GM12873 (cell line): ENCODE results near the gene CTNNA3.

ENCODE experiments used
- TF ChIP-seq, protein P1 (sequence below): IDR thresholded peaks from 2 replicates; pipeline ENCODE4 v1.5.1; 2012; ENCODE audit warnings: low read depth, mild to moderate bottlenecking, moderate library complexity, low read length, control low read depth; ENCODE audit not compliant: insufficient read depth; ENCODE audit errors: missing control alignments

The CTNNA3 gene

DNA sequence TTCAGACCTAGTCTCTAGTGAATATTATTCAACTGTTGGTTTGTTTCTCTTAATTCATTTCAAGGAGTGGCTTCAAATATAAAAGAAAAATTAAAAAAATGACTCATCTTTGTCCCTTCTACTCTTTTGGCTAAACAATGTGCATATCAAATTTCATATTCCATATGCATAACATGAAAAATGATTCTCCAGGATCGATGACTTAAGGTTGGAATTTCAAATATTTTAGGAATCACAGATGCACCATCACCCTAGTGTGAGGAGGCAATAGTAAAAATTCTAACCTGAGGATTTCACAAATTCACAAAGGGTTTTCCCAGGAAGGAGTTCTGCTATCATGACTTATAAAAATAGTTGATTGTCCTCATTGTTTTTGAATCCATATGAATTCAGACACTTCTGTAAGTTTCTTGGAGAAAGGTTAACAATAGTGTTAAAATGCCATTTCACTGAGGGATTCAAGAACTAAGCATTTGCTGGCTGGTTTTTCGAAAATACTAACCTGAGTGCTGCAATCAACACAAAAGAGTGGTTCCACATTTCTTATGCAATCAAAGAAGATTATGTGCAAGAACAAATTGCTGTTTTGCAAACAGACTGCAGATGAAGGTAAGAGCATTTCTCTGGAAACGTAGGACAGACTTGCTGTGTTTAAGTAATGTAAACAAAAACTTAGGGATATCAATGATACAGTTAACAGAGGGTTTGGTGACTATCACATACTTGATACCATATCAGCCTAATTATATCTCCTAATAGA lies 1317.7 kb downstream of the CTNNA3 start:
- TF ChIP-seq, protein P1, sequence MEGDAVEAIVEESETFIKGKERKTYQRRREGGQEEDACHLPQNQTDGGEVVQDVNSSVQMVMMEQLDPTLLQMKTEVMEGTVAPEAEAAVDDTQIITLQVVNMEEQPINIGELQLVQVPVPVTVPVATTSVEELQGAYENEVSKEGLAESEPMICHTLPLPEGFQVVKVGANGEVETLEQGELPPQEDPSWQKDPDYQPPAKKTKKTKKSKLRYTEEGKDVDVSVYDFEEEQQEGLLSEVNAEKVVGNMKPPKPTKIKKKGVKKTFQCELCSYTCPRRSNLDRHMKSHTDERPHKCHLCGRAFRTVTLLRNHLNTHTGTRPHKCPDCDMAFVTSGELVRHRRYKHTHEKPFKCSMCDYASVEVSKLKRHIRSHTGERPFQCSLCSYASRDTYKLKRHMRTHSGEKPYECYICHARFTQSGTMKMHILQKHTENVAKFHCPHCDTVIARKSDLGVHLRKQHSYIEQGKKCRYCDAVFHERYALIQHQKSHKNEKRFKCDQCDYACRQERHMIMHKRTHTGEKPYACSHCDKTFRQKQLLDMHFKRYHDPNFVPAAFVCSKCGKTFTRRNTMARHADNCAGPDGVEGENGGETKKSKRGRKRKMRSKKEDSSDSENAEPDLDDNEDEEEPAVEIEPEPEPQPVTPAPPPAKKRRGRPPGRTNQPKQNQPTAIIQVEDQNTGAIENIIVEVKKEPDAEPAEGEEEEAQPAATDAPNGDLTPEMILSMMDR, result no peak

DNA sequence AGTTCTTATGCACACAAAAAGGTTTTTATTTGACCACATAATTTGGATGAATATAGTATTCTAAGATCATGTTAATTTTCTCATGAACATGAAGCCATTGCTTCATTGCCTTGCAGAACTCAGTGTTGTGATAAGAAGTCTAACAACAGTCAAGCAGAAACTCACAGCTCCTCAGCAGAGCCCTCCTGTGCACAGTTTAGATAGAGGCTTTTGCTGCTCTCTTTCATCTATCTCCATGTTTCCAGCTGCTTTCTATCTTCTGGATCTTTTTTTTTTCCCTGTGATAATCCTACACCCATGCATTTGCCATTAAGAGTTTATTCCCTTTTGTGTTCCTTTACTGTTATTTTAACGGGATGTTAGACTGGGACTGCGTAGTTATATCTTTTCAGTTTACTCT lies 1327.8 kb downstream of the CTNNA3 start:
- TF ChIP-seq, protein P1, result no peak

DNA sequence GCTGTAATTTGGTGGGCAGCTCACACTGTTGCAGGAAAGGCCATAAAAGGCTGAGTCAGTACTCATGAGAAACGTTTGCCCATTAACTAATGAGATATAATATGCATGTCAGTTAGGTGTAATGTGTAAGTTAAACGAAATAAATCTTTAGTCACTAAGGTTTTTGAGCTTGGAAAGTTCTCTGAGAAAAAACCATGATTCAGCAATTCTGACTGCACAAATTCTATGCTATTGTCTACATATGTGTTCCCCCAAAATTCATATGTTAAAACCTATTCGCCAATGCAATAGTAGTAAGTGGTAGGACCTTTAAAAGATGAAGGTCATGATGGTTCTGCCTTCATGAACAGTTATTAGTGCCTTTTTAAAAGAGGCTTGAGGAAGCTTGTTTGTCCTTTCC lies 1329.8 kb downstream of the CTNNA3 start:
- TF ChIP-seq, protein P1, result no peak

- TF ChIP-seq, protein P1, result no peak
Observed at GRCh38 chr10:66365686-66366085, 1330.3 kb downstream of the CTNNA3 start.

DNA sequence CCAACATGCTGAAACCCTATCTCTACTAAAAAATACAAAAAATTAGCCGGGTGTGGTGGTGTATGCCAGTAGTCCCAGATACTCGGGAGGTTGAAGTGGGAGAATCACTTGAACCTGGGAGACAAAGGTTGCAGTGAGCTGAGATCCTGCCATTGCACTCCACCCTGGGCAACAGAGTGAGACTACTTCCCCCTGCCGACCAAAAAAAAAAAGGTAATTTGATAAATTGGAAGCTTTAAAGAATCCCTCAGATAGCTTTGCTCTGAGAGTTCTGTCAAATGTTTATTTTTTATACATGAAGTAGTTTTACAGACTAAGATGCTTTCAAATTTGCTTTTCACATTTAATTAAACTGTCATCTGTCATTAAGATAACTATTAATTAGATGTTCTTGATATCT lies 1333.5 kb downstream of the CTNNA3 start:
- TF ChIP-seq, protein P1, result no peak

DNA sequence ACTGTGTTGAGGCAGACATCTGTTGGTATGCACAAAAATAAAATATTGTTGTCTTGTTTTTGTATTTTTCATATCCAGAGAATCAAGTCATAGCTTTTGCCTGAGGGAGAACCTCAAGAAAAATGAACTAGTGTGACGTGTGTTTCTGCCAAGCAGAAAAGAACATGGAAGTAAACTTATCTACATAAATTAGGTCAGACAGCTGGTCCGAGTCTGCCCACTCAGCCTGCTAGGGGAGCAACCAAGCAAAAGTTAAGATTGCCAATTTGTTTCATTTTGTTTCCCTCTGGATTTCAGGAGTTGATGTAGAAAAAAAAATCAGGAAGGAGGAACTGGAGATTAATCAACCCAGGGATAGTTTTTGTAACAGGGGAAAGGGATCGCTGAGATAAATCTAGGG lies 1342.6 kb downstream of the CTNNA3 start:
- TF ChIP-seq, protein P1, result no peak

DNA sequence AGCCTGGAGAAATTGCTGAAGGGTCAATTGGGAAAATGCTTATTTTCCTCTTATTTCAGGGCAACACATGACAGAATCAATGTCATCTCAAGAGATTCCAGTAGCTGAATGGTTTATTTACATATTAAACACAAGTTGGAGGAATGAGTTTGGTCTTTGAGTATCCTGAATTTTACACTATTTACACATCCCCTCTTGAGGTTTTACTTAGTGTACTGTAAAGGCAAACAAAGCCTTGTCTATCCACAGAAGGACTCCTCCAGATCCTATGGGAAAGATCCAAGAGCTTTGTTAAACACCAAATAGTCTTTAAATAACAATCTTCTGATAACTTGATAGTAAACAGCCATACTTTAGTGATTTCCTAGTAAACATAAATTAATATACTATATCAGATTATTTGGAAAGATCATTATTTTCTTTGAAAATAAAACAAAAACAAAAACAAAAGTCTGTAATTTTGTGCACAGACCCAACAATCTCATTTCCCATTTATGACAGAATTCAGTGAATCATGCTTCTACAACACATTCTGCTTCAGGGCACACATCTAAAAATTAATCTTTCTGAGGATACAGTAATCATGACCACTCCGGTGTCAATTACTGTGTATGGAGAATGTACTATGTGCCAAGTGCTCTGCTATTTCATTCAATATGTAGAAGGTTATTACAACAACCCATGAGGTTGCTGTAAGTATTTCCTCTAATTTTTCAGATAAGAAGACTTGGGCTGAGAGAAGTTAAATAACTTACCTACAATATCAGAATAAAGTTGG lies 1345.2 kb downstream of the CTNNA3 start:
- TF ChIP-seq, protein P1, result no peak
